ENCODE results near the gene ZNF83. TPM values are rescaled to one million over a fixed set of nuclear protein-coding genes. Genes with fewer than 3 reads are reported as not detected.

The ZNF83 gene
- total RNA-seq, 2 experiments from 2014 or later: 58.7 to 60.2 TPM

DNA sequence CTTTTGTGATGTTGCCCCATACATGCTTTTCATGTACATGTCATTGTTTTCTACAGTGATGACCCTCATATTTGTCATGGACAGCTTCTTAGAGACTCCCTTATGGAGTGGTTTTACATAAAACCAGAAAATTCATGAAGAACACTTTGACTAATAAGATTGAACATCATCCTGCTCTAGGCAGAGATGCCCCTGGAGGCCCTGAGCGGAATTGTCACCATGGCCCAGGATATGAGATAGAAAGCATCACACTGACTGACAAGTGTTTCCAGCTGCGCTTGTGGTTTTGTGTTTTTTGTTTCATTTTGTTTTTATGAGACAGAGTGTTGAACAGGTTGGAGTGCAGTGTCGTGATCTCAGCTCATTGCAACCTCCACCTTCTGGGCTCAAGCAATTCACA is 45.9 kb downstream of the ZNF83 start:
- H3K4me3 Mint-ChIP-seq: no peak overlapping the region
- ChIA-PET CTCF (no interaction called here), POLR2A (no interaction called here)
- no peak overlapping the region for H3K27ac Mint-ChIP-seq
- no peaks in the 10 kb centered on the region for H3K27me3 Mint-ChIP-seq
- H3K9me3 ChIP-seq (ENCODE audit: control insufficient read depth in 1 of 2, insufficient read depth in 1 of 2, low read length in 2 of 2): peaks cover 14 to 30% of the 10 kb centered on the region in 2 experiments
- H3K36me3 ChIP-seq (ENCODE audit: insufficient read depth, low read length): peaks cover 18% of the 10 kb centered on the region
- H3K27ac ChIP-seq (ENCODE audit: low read depth in 1 of 2, low read length in 2 of 2): no peak overlapping the region
- H3K27me3 ChIP-seq (ENCODE audit: control insufficient read depth in 1 of 2, insufficient read depth in 2 of 2, low read length in 2 of 2): no peaks in the 10 kb centered on the region
- peaks cover 14% of the 10 kb centered on the region for H3K9me3 Mint-ChIP-seq
- no peaks in the 10 kb centered on the region for H3K4me1 Mint-ChIP-seq (ENCODE audit: low read depth)
- no peak for ATAC-seq (ENCODE audit: poor library complexity)
- H3K4me1 ChIP-seq (ENCODE audit: insufficient read depth, low read length): no peaks in the 10 kb centered on the region
- peaks cover 85% of the 10 kb centered on the region for H3K36me3 Mint-ChIP-seq (ENCODE audit: low read depth)
- H3K4me3 ChIP-seq (ENCODE audit: low read length): no peak overlapping the region
- intact Hi-C loops (cut with DNase I, micrococcal nuclease): no loop called here
- TF ChIP-seq, protein P1, sequence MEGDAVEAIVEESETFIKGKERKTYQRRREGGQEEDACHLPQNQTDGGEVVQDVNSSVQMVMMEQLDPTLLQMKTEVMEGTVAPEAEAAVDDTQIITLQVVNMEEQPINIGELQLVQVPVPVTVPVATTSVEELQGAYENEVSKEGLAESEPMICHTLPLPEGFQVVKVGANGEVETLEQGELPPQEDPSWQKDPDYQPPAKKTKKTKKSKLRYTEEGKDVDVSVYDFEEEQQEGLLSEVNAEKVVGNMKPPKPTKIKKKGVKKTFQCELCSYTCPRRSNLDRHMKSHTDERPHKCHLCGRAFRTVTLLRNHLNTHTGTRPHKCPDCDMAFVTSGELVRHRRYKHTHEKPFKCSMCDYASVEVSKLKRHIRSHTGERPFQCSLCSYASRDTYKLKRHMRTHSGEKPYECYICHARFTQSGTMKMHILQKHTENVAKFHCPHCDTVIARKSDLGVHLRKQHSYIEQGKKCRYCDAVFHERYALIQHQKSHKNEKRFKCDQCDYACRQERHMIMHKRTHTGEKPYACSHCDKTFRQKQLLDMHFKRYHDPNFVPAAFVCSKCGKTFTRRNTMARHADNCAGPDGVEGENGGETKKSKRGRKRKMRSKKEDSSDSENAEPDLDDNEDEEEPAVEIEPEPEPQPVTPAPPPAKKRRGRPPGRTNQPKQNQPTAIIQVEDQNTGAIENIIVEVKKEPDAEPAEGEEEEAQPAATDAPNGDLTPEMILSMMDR (IDR thresholded peaks at IDR 0.05): no peak
- DNase-seq: no peak

DNA sequence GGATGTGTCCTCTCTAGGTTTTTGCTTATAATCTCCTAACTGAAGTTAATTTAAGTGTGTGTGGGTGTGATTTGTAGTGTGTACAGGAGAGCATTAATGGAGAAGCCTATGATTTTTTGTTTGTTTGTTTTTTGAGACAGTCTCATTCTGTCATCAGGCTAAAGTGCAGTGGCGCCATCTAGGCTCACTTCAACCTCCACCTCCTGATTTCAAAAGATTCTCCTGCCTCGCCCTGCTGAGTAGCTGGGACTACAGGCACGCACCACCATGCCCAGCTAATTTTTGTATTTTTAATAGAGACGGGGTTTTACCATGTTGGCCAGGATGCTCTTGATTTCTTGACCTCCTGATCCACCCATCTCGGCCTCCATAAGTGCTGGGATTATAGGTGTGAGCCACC is 47.4 kb downstream of the ZNF83 start:
- intact Hi-C loops (cut with DNase I, micrococcal nuclease): no loop called here
- Mint-ChIP-seq H3K4me3 (no peak overlapping the region), H3K36me3 (ENCODE audit: low read depth) (peaks cover 84% of the 10 kb centered on the region), H3K9me3 (peaks cover 3% of the 10 kb centered on the region), H3K4me1 (ENCODE audit: low read depth) (no peaks in the 10 kb centered on the region), H3K27me3 (no peaks in the 10 kb centered on the region), H3K27ac (no peak overlapping the region)
- CTCF ChIA-PET: no interaction called here
- Histone ChIP-seq H3K36me3 (ENCODE audit: insufficient read depth, low read length) (peaks cover 7% of the 10 kb centered on the region), H3K4me3 (ENCODE audit: low read length) (no peak overlapping the region), H3K4me1 (ENCODE audit: insufficient read depth, low read length) (no peaks in the 10 kb centered on the region), H3K27ac (ENCODE audit: low read depth in 1 of 2, low read length in 2 of 2) (no peak overlapping the region), H3K27me3 (ENCODE audit: control insufficient read depth in 1 of 2, insufficient read depth in 2 of 2, low read length in 2 of 2) (no peaks in the 10 kb centered on the region), H3K9me3 (ENCODE audit: control insufficient read depth in 1 of 2, insufficient read depth in 1 of 2, low read length in 2 of 2) (peaks cover 22 to 44% of the 10 kb centered on the region in 2 experiments)
- TF ChIP-seq, protein P1 (IDR thresholded peaks at IDR 0.05): no peak
- ATAC-seq (ENCODE audit: poor library complexity): no peak
- POLR2A ChIA-PET: no interaction called here
- peak in 1 of 14 experiments; percentile 22 for DNase-seq

DNA sequence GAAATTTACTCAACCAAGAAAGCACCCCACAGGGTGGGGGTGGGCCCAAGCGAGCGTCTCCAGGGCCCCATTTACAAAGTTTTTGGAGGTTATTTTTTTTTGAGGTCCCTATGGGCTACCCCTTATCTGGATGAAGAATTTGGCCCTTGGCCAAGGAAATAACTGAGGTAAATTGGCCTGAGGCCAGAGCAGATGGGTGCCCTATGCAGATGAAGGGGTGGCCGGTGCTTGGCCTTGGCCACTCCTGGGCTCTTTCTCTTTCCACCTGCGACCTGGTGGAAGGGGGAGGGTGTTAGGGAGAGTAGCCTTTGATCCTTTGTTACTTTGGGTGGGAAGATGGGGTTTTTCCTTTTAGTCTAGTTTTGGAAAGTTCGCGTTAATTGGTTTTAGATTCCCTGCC is 52.6 kb downstream of the ZNF83 start:
- Mint-ChIP-seq H3K4me1 (ENCODE audit: low read depth) (no peaks in the 10 kb centered on the region), H3K9me3 (peaks cover 7% of the 10 kb centered on the region), H3K27ac (no peak overlapping the region), H3K4me3 (no peak overlapping the region), H3K36me3 (ENCODE audit: low read depth) (peaks cover 96% of the 10 kb centered on the region), H3K27me3 (no peaks in the 10 kb centered on the region)
- Histone ChIP-seq H3K27me3 (ENCODE audit: control insufficient read depth in 1 of 2, insufficient read depth in 2 of 2, low read length in 2 of 2) (no peaks in the 10 kb centered on the region), H3K36me3 (ENCODE audit: insufficient read depth, low read length) (peaks cover 27% of the 10 kb centered on the region), H3K4me3 (ENCODE audit: low read length) (no peak overlapping the region), H3K27ac (ENCODE audit: low read depth in 1 of 2, low read length in 2 of 2) (no peak overlapping the region), H3K4me1 (ENCODE audit: insufficient read depth, low read length) (no peaks in the 10 kb centered on the region), H3K9me3 (ENCODE audit: control insufficient read depth in 1 of 2, insufficient read depth in 1 of 2, low read length in 2 of 2) (peaks cover 54 to 67% of the 10 kb centered on the region in 2 experiments)
- DNase-seq: no peak
- CTCF ChIA-PET: no interaction called here
- POLR2A ChIA-PET: no interaction called here
- TF ChIP-seq, protein P1 (IDR thresholded peaks at IDR 0.05): no peak
- intact Hi-C loops (cut with DNase I, micrococcal nuclease): no loop called here
- ATAC-seq (ENCODE audit: poor library complexity): no peak
